ENCODE data around the gene GLIS1. TPM values are rescaled to one million over a fixed set of nuclear protein-coding genes. Genes with fewer than 3 reads are reported as not detected.

Gene GLIS1
- total and polyA plus RNA-seq, 12 donors, result 0.06 to 0.10 (median 0.09) TPM; not detected in 7

- Histone ChIP-seq H3K27me3 (peaks cover 0 to 7% (median 0%) of the 10 kb centered on the region in 7 donors), H3K4me3 (no peak overlapping the region), H3K27ac (no peak overlapping the region), H3K4me1 (peaks cover 0 to 10% (median 0%) of the 10 kb centered on the region in 9 donors), H3K36me3 (no peaks in the 10 kb centered on the region), H3K9me3 (no peaks in the 10 kb centered on the region)
- TF ChIP-seq CTCF (IDR thresholded peaks at IDR 0.05), result no peak
- no peak for ATAC-seq
- no peak for DNase-seq
- intact Hi-C loops (cut with DNase I), result no loop called here
- WGBS, 2 donors, result 94 to 96% methylated on average over 2 of the region's 2 CpGs
Measured at GRCh38 chr1:53468374-53468773, 270.6 kb downstream of the GLIS1 start.

GRCh38 chr1:53467391-53467790 is 271.6 kb downstream of the GLIS1 start:
- TF ChIP-seq CTCF (IDR thresholded peaks at IDR 0.05), result no peak
- no peak for DNase-seq
- peak in 1 of 8 donors; percentile 40 for ATAC-seq
- H3K4me3 ChIP-seq, result no peak overlapping the region
- H3K9me3 ChIP-seq, result no peaks in the 10 kb centered on the region
- no peaks in the 10 kb centered on the region for H3K36me3 ChIP-seq
- H3K27me3 ChIP-seq, result peaks cover 0 to 7% (median 0%) of the 10 kb centered on the region in 7 donors
- H3K27ac ChIP-seq, result no peak overlapping the region
- intact Hi-C loops (cut with DNase I), result no loop called here
- H3K4me1 ChIP-seq, result peaks cover 0 to 16% (median 0%) of the 10 kb centered on the region in 9 donors

DNA sequence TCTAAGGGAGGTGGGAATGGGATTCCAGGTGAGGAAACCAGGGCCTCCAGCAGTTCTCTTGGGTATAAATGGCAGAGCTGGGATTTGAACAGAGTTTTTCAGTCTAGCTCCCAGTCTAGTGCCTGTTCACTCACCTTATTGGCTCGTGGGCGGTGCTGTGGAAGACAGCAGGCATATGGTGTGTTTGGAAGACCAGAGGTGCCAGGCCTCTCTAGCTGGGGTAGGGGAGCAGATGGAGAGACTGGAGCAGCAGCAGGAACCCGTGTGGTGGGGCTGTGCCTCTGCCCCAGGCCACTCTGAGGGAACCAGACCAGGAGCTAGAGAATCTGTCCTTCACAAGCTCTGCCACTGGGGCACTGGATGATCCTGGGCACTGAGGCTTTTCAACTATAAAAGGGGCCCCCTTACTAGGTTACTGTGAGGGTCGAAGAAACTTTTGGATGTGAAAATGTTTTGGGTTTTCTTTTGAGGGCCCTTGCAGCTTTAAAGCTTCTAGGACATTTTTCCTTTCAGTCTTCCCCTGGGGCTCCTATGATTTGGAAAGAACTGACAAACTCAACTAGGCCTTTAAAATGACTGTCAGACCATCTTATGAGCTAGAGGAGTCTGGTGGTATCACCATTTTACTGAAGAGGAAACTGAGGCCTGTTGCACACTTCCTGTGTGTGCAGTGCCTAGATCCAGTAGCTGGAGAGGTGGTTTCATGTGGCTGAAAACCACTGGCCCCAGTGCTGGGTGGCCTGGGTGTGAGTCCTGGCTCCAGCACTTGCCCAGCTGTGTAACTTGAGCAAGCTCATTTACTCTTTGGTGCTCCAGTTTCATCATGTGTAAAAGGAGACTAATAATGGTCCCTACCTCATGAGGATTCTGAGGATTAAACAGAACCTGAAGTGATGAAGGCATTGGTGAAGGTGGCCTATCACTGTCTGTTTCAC is 273.7 kb downstream of the GLIS1 start:
- ATAC-seq, result no peak
- no peaks in the 10 kb centered on the region for H3K36me3 ChIP-seq
- no peaks in the 10 kb centered on the region for H3K9me3 ChIP-seq
- H3K4me1 ChIP-seq, result peaks cover 0 to 10% (median 0%) of the 10 kb centered on the region in 9 donors
- no peak overlapping the region for H3K4me3 ChIP-seq
- peaks cover 0 to 7% (median 0%) of the 10 kb centered on the region in 7 donors for H3K27me3 ChIP-seq
- 61 to 63% methylated on average over 4 of the region's 4 CpGs for WGBS, 2 donors
- H3K27ac ChIP-seq, result no peak overlapping the region
- intact Hi-C loops (cut with DNase I), result no loop called here
- no peak for DNase-seq
- TF ChIP-seq CTCF (IDR thresholded peaks at IDR 0.05), result no peak

- Histone ChIP-seq H3K27me3 (peaks cover 0 to 4% (median 0%) of the 10 kb centered on the region in 7 donors), H3K27ac (no peak overlapping the region), H3K36me3 (no peaks in the 10 kb centered on the region), H3K4me3 (no peak overlapping the region), H3K4me1 (peaks cover 0 to 8% (median 0%) of the 10 kb centered on the region in 9 donors), H3K9me3 (no peaks in the 10 kb centered on the region)
- no peak for TF ChIP-seq CTCF (IDR thresholded peaks at IDR 0.05)
- 81 to 84% methylated on average over 24 of the region's 24 CpGs for WGBS, 2 donors
- DNase-seq, result no peak
- intact Hi-C loops (cut with DNase I), result no loop called here
- ATAC-seq, result peak in 1 of 8 donors; percentile 33
Measured at GRCh38 chr1:53463961-53464899, 274.7 kb downstream of the GLIS1 start.
